NCI-H1436 treated with DMSO at 0.1 percent for 48 hours (cell line): ENCODE data around the gene G2E3.
"Not testable (repeated sequence)": the region's sequence is repeated elsewhere in the genome, so short reads cannot be mapped to it uniquely, and the experiment has no call there.

Experiments used
- DNase-seq: peaks from one replicate; lab custom pipeline; 2025; lab: John Stamatoyannopoulos, UW

G2E3 gene

DNA sequence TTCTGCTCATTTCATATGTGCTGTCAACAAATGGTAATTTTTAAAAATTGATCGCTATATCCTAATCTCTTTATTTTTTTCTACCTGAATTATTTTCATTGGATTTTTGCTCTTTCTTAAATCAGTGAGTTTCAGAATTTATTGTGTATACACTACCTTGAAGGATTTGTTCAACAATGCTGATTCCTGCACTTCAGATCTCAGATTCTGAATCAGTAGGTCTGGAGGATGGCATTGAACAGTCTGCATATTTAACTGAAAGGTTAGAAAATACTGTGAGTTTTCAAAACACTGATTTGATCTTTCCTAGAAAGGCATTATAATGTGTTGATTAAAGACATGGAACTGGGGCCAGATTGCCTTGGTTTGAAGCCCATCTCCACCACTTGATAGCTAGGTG, 1.6 kb downstream of the G2E3 start:
- no peak for DNase-seq

DNA sequence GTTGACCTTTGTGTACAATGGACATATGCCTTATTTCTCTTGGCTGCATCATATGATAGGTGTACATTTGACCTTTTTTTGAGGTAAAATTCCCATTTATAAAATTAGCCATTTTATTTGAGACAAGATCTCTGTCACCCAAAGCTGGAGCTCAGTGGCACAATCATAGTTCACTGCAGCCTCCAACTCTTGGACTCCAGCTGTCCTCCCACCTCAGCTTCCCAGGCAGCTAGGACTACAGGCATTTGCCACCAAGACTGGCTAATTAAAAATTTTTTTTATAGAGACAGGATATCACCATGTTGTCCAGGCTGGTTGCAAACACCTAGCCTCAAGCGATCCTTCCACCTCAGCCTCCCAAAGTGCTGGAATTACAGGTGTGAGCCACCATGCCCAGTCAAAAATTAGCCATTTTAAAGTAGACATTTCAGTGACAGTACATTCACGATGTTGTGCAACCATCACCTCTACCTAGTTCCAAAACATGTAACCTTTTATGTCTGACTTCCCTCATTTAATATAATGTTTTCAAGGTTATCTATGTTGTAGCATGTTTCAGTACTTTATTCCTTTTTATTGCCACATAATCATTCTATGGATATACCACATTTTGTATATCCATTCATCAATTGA, 5.4 kb downstream of the G2E3 start:
- DNase-seq: no peak

GRCh38 chr14:30564868-30565248, 5.9 kb downstream of the G2E3 start:
- no peak for DNase-seq

GRCh38 chr14:30569216-30569902, 10.4 kb downstream of the G2E3 start:
- DNase-seq: no peak

- no peak for DNase-seq
Measured at GRCh38 chr14:30569903-30570226, 10.9 kb downstream of the G2E3 start.

- DNase-seq: no peak
Measured at GRCh38 chr14:30572237-30572636, 13.3 kb downstream of the G2E3 start.

- no peak for DNase-seq
Measured at GRCh38 chr14:30572771-30573170, 13.8 kb downstream of the G2E3 start.

DNA sequence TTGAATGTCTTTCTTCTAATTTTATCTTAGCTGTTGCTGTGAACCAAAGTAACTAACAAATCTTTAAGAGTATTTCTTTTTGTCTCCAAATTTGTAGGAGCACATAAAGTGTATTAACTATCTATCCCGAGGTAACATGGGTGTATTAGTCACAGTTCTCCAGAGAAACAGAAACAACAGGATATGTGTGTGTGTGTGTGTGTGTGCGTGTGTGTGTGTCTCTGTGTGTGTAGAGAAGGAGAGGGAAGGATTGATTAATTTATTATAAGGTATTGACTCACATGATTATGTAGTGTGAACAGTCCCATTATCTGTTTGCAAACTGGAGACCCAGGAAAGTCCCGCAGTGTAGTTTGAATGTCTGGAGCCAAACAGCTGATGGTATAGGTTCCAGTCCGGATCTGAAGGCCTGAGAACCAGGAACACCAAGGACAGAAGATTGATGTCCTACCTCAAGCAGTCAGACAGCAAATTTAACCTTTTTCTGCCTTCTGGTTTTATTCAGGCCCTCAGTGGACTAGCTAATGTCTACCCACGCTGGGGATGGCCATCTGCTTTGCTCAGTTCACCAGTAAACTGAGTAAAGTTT, 14.4 kb downstream of the G2E3 start:
- no peak for DNase-seq

DNA sequence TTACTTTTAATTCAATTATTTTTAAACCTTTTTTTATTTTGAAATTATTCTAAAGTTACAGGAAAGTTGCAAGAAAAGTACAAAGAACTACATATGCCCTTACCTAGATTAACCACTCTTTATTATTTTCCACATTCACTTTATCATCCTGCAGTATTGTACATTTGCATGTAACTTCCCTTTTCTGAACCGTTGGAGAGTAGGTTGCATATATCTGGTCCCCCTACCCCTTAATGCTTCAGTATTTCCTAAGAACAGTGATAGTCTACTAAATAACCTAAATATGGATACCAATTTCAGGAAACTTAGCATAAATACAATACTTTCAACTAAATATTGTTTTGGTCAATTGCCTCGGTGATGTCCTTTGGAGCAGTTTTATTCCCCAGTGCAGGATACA, 15.0 kb downstream of the G2E3 start:
- no peak for DNase-seq

- DNase-seq: not testable (repeated sequence)
Measured at GRCh38 chr14:30574777-30575176, 15.8 kb downstream of the G2E3 start.

DNA sequence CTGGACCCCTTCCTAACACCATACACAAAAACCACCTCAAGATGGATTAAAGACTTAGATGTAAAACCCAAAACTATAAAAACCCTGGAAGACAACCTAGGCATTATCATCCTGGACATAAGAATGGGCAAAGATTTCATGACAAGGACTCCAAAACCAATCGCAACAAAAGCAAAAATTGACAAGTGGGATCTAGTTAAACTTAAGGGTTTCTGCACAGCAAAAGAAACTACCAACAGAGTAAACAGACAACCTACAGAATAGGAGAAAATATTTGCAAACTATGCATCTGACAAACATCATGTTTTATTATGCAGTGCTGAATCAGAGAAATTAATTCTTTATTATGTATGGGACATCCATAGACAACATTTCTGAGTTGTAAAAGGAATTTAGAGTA, 17.4 kb downstream of the G2E3 start:
- not testable (repeated sequence) for DNase-seq

DNA sequence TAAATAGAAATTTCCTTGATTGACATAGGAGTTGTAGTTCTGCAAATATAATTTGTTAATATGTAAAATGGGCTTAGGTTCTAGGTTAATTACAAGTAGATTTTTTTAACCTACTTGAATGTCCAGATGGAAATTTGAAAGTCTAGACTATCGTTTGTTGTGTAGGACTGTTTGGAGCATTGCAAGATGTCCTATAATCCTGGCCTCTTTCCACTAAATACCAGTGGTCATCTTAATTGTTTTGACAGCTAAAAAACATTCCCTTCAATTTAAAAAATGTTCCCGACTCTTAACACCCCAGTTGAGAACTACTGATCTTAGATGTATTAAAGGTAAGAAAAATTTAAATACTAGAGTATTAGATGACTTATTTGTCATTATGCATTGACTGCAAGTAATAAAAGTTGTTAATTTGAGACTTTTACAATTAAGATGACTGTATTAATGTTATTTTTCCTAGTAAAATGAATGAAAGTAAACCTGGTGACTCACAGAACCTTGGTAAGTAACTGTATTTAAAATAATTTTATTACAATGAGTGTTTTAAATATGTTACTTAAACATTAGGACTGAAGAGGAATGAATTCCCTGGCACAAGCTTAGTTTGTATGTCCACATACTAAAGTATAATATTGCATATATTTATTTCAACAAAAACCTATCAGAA, 21.8 kb downstream of the G2E3 start:
- no peak for DNase-seq

DNA sequence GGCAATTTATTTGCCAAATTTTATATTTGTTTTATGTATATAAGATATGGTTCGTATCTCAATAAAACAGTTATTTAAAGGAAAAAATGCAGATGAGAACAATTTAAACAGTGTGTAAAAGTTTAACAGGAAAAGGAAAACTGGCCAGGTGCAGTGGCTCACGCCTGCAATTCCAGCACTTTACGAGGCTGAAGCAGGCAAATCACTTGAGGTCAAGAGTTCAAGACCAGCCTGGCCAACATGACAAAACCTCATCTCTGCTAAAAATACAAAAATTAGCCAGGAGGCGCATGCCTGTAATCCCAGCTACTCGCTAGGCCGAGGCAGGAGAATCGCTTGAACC, 22.3 kb downstream of the G2E3 start:
- no peak for DNase-seq

GRCh38 chr14:30582376-30582775, 23.4 kb downstream of the G2E3 start:
- no peak for DNase-seq

GRCh38 chr14:30584058-30584630, 25.2 kb downstream of the G2E3 start:
- DNase-seq: no peak

GRCh38 chr14:30585204-30585603, 26.2 kb downstream of the G2E3 start:
- DNase-seq: no peak

GRCh38 chr14:30587141-30587540, 28.2 kb downstream of the G2E3 start:
- DNase-seq: no peak

- no peak for DNase-seq
Measured at GRCh38 chr14:30588873-30589272, 29.9 kb downstream of the G2E3 start.

DNA sequence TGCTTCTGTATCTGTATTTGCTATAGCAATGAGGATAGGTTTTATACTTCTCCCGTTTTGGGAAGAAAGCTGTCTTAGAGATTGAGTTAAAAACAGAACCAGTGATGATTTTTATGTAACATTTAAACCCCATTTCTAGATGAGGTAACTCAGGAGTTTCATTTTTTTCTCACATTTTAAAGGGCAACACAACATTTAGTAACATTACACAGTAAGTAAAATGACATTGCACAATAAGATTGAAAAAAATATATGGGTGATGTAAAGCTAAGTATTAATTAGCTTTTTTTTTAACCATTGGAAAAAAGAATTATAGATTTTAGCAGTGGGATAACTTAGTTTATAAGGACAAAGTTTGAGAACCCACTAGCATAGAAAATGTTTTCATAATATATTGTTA, 38.0 kb downstream of the G2E3 start:
- no peak for DNase-seq

DNA sequence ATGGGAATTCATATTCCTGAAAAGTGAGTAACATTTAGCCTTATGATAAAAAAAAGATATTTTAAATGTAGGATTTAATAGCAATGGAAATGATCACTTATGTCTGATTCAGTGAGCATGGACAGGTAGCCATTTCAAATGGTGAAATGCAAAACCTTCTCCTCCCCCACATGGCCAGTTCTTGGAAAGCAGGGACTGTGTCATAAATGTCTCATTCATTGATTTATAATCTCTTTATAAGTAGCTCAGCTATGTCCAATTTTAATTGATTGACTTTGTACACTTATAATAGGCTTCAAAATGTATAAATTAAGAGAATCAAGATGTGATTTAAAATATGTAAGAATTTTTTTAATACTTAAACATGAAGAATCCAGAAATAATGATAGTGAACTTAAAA, 38.5 kb downstream of the G2E3 start:
- no peak for DNase-seq

- no peak for DNase-seq
Measured at GRCh38 chr14:30600922-30601918, 42.3 kb downstream of the G2E3 start.

GRCh38 chr14:30603402-30603801, 44.4 kb downstream of the G2E3 start:
- DNase-seq: no peak
